ENCODE measurements around the gene EPB41L4A. TPM values are rescaled to one million over a fixed set of nuclear protein-coding genes. Genes with fewer than 3 reads are reported as not detected.

EPB41L4A gene
- total and polyA plus RNA-seq, 2 donors (not counting 3 experiments of a cell fraction or from before 2014, with no cell fraction given): 6.0 to 17.9 TPM

DNA sequence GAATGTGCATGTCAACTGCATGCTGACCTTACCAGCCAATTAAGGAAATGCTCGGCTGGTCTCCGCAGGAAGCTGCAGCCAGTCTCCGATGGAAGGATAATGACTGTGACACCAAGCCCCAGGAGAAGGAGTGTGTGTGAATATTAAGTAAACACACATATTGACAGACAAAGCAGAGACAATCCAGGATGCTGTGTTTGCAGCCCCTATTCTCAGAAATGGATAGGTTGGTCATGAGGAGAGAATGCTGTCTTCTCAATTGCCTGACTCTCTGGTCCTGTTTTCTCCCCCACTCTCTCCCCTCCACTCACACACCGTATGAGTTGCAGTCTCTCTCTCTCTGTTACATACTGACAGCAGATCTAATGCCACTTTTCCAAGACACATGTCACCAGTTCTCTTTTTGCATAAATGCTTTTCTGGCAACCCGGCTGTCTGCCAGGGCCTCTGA lies 85.7 kb downstream of the EPB41L4A start:
- TF ChIP-seq FOS (IDR thresholded peaks at IDR 0.05; ENCODE audit: borderline replicate concordance, insufficient read depth, low read length) (peak; percentile 17), JUN (IDR thresholded peaks at IDR 0.05; ENCODE audit: borderline replicate concordance, insufficient read depth, insufficient read length, low read depth) (no peak), MYC (IDR thresholded peaks at IDR 0.05; ENCODE audit: low read depth, low read length) (no peak), EZH2 (IDR thresholded peaks at IDR 0.05; ENCODE audit: borderline replicate concordance, low read depth, low read length, severe bottlenecking) (no peak), GATA2 (IDR thresholded peaks at IDR 0.05; ENCODE audit: insufficient read depth, insufficient read length, low read depth, low read length) (peak; percentile 88), POLR2AphosphoS5 (IDR thresholded peaks at IDR 0.05; ENCODE audit: insufficient read depth, low read depth, low read length) (peak; percentile 55), POLR2A (IDR thresholded peaks at IDR 0.05; ENCODE audit: low read depth, low read length) (no peak)
- TF ChIP-seq, protein P1, sequence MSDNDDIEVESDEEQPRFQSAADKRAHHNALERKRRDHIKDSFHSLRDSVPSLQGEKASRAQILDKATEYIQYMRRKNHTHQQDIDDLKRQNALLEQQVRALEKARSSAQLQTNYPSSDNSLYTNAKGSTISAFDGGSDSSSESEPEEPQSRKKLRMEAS (IDR thresholded peaks at IDR 0.05; ENCODE audit: insufficient read depth, insufficient read length): no peak
- no peak overlapping the region for H3K9ac ChIP-seq (replicated peaks; ENCODE audit: extremely low read depth, insufficient read depth, low read length)
- ChIA-PET POLR2A (no interaction called here), CTCF (interaction anchor here (0.7 to 0.9 kb wide), 4 partner anchors 11 to 87 kb away, joined by 3 to 5 read pairs (median 3); no protein-coding TSS in a partner anchor)
- H3K36me3 ChIP-seq (ENCODE audit: control insufficient read depth in 2 of 2, extremely low read depth in 1 of 2, insufficient read depth in 2 of 2, low read length in 2 of 2): no peaks in the 10 kb centered on the region
- DNase-seq (ENCODE audit: low read depth, low spot score) (peak; percentile 46), FAIRE-seq (peak; percentile 75)
- peaks cover 60% of the 10 kb centered on the region for H3K4me1 ChIP-seq (ENCODE audit: control insufficient read depth, extremely low read depth, insufficient read depth, low read length)
- H3K79me2 ChIP-seq (ENCODE audit: control insufficient read depth, insufficient read depth, low read length): no peaks in the 10 kb centered on the region
- intact Hi-C loops (cut with micrococcal nuclease) (loop anchor here (2.0 to 10.0 kb wide), 2 partner anchors 85 to 819 kb away; partner anchors contain the start of genes EPB41L4A and STARD4), dilution Hi-C loops (cut with MboI; ENCODE audit: extremely low pct_ligation_motif_present, low sequenced_read_pairs) (no loop called here)
- H2AFZ ChIP-seq (ENCODE audit: low read depth, low read length): no peak overlapping the region
- H3K27ac ChIP-seq (ENCODE audit: insufficient read depth, low read depth, low read length): peak overlapping the region; percentile 7
- no peaks in the 10 kb centered on the region for H3K9me3 ChIP-seq (replicated peaks; ENCODE audit: control insufficient read depth, insufficient read depth, low read length)
- no peaks in the 10 kb centered on the region for H4K20me1 ChIP-seq (replicated peaks; ENCODE audit: control insufficient read depth, extremely low read depth, insufficient read depth, low read length)
- BruUV-seq (replicated peaks): no TSS peak
- no peak overlapping the region for H3K4me3 ChIP-seq (replicated peaks in 1 of 3; ENCODE audit: insufficient read depth in 1 of 3, low read depth in 1 of 3, low read length in 3 of 3)
- peak overlapping the region; percentile 39 for H3K4me2 ChIP-seq (ENCODE audit: insufficient read depth, low read length)
- no peaks in the 10 kb centered on the region for H3K9me1 ChIP-seq (replicated peaks; ENCODE audit: control insufficient read depth, extremely low read depth, insufficient read depth, low read length)
- no peaks in the 10 kb centered on the region for H3K27me3 ChIP-seq (ENCODE audit: control insufficient read depth in 2 of 2, insufficient read depth in 2 of 2, low read length in 2 of 2)
